DMS153 treated with DMSO at 0.1 percent for 48 hours (cell line): ENCODE data around the gene PRKAB2.
A peak's percentile ranks its signal among the peaks of the same experiment; 100 is the strongest.
"Not testable (repeated sequence)": the region's sequence is repeated elsewhere in the genome, so short reads cannot be mapped to it uniquely, and the experiment has no call there.

ENCODE experiments used
- DNase-seq: peaks from one replicate; lab custom pipeline; 2025; ENCODE audit not compliant: unreplicated experiment; lab: John Stamatoyannopoulos, UW

PRKAB2 gene

GRCh38 chr1:147177611-147178380 is 5.5 kb upstream of the PRKAB2 start:
- DNase-seq = no peak

- DNase-seq = no peak
These were observed 687 bp downstream of the PRKAB2 start for GRCh38 chr1:147171399-147172167.

DNA sequence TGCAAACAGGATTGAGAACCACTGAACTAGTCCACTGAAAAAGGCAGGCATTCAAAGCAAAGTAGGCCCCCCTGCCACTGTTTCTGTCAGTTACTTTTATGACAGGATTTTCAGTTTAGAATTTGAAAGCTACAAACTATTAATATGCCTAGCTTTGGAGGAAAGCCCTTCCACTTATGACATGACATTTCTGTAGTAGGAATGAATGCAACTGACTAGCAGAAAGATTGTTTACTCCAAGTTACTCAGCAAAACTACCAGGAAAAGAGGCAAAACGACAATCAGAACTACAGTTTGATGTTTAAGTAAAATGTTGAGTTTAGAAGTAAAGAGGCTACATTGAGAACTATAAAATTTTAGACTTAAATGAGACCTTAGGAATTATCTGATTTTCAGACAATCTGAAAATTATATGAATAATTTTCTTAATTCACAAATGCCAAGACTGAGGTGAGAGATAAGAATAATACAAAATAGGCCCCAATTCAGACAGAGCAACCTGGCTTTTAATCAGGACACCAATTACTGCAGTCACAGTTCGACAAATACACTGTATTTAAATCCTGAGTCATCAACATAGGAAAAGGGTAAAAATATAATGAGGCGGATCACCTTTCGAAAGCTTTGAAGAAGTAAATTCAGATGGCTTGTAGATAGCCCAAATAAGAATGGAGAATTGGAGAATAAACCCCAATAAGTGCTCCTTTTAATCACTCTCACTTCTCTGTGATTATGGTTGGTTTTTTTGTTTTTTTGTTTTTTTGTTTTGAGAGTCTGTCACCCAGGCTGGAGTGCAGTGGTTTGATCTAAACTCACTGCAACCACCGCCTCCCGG is 2.2 kb downstream of the PRKAB2 start:
- DNase-seq = no peak

GRCh38 chr1:147169171-147169570 is 3.1 kb downstream of the PRKAB2 start:
- no peak for DNase-seq

DNA sequence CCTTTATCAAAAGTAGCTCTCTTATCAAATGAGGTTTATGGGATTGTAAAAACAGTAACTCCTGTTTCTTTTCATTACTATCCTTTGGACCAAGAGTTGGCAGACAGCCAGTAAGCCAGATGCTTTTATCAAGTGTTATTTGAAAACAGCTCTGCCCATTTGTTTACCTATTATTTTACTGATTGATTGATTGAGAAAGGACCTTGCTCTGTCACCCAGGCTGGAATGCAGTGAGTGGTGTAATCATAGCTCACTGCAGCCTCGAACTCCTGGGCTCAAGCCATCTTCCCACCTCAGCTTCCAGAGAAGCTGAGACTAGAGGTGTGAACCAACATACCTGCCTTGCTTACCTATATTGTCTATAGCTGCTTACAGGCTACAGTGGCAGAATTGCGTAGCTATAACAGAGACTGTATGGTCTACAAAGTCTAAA is 3.6 kb downstream of the PRKAB2 start:
- peak; percentile 42 for DNase-seq

- no peak for DNase-seq
These were observed 4.9 kb downstream of the PRKAB2 start for GRCh38 chr1:147167365-147167764.

- DNase-seq = no peak
These were observed 9.3 kb downstream of the PRKAB2 start for GRCh38 chr1:147163019-147163418.

DNA sequence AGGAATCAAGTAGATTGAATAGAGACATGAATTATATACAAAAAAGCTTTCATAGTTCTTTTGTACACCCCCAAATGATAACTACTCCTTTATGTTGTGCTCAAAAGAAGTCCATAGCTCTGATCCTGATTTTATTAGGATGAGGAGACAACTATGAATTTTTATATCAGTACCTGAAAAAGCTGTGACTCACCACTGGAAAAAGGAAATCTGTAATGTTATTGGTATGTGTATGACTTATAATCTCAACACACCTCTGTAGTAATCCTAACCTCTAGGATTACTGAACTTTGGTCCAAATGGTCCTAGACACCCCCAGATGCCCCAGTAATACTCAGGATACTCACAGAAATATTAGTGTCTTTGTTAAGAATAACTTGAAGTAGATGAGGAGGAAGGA is 10.2 kb downstream of the PRKAB2 start:
- DNase-seq = no peak

GRCh38 chr1:147157116-147157515 is 15.2 kb downstream of the PRKAB2 start:
- DNase-seq = not testable (repeated sequence)

DNA sequence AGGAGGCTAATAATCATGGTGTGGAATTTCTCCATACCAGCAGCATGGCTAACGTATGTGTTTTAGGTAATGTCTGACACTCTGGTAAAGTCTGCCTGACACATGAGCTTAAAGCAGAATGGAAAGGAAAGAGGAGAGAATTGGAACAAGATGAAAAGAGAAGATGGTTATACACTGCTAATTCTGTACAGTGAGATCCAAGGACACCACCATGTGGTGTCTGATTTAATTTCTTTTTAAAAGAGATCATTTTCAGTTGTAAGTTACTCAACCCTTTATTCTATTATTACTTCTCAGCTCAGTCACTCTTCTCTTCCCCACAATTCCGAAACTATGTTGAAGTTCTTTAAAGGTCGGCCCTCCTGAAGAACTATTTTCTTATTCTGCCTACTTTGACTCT is 15.6 kb downstream of the PRKAB2 start:
- DNase-seq = no peak

DNA sequence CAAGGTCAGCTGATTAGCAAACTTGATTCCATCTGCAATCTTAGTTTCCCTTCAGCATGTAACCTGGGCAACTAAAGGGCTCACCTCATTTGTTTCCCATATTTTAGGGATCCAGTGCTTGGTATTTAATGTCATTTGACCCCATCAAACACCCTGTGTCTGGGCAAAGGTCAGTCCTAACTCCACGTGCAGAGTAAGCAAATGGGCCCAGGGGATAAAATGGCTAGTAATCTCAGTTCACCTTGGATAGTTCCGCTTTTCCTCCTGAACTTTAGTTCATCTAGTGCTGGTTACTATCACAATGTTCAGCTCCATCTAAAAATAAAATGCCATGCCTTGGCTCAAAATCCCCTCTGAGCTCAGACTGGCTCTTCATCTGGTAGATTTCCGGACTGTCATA is 19.5 kb downstream of the PRKAB2 start:
- no peak for DNase-seq

- DNase-seq = no peak
These were observed 21.0 kb downstream of the PRKAB2 start for GRCh38 chr1:147151244-147151643.

DNA sequence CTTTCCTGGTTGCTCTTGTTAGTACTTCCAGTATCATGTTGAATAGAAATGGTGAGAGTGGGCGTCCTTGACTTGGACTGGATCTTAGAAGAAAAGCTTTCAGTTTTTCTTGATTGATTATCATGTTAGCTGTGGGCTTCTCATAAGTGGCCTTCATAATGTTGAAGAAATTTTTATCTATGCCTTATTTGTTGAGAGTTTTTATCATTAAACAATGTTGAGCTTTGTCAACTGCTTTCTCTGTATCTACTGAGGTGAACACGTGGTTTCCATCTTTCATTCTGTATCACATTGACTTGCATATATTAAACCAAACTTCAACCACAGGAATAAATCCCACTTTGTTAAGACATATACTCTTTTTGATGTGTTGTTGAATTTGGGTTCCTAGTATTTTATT is 29.4 kb downstream of the PRKAB2 start:
- DNase-seq = no peak

- not testable (repeated sequence) for DNase-seq
These were observed 41.5 kb downstream of the PRKAB2 start for GRCh38 chr1:147130721-147131120.

DNA sequence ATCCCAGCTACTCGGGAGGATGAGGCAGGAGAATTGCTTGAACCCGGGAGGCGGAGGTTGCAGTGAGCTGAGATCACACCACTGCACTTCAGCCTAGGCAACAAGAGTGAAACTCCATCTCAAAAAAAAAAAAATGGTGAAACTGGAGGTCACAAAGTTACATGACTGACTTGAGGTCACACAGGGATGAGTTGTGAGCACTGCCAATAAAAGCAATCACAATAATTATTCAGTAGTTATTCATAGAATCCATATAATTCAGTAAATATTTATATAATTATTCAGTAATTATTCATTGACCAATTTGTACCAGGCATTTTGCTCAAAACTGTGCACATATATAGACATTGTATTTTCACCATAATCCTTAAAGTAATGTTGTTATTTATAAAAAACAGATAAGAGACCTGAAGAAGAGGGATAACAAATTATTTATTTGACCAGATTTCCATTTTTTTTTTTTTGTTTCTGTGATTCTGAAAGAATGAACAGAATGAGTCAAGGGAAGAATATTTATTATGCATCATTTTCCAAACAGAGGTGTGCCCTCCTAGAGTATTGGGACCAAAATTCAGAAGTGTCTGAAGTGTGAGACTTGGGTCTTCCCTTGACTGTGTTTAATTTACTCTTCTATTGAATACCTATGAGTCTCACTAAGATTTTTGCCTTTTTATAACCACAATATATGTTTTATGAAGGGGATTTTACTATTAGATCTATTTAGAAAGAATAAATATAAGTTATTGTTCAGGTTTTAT is 43.0 kb downstream of the PRKAB2 start:
- no peak for DNase-seq

DNA sequence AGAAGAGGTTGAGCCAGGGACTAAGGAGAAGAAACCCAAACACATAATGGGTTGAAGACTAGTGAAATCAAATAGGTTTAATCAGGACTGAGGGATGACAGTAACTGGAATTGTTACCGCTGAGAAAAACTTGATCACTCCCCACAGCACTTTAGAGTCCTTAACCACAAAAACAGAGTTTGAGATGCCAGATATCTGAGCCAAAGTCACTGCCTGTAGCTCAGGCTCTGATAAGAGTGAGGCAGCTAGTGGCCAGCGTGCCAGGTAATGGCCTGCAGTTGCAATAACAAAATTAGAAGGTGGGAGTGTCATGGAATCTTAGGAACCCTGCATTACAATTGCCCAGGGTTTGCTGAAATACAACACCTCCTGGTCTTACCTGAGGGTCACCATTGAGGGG is 48.0 kb downstream of the PRKAB2 start:
- no peak for DNase-seq

GRCh38 chr1:147117109-147117508 is 55.2 kb downstream of the PRKAB2 start:
- DNase-seq = no peak

DNA sequence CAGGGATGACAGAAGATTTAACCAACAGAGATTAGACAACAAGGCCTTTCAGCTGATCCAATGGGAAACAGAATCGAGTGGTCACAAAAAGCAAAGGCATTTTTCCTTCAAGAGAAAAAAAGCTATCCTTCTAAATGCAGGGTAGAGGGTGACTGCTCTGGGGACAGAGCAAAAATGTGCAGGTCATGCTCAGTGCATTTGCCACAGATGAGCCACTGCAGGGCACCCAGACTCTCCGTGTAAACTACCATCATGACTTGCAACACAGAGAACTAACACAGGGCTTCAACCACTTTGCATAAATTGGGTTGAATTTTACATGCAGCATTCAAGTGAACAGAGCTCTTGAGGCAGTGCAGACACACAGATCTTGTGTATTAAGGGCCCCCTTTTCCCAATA is 56.8 kb downstream of the PRKAB2 start:
- no peak for DNase-seq

GRCh38 chr1:147115079-147115478 is 57.2 kb downstream of the PRKAB2 start:
- not testable (repeated sequence) for DNase-seq

GRCh38 chr1:147114353-147114752 is 57.9 kb downstream of the PRKAB2 start:
- DNase-seq = not testable (repeated sequence)
